VCaP (cell line): Measurements from ENCODE around the gene DOK3.
"Not testable (repeated sequence)": the region's sequence is repeated elsewhere in the genome, so short reads cannot be mapped to it uniquely, and the experiment has no call there.

ENCODE experiments used
- H3K27ac ChIP-seq: fragments of 450-650 bp; 2 replicates; pipeline ENCODE4 v1.5.1; 2017
- CTCF ChIP-seq: fragments of 450-650 bp; conservative IDR thresholded peaks from 2 replicates; pipeline ENCODE4 v1.5.1; 2017; ENCODE audit warnings: mild to moderate bottlenecking, moderate library complexity

The DOK3 gene

GRCh38 chr5:177490311-177490991, 19.2 kb downstream of the DOK3 start:
- no peak overlapping the region for H3K27ac ChIP-seq
- no peak for TF ChIP-seq CTCF

GRCh38 chr5:177489119-177489716, 20.4 kb downstream of the DOK3 start:
- no peak for TF ChIP-seq CTCF
- H3K27ac ChIP-seq: no peak overlapping the region

- peak; percentile 39 for TF ChIP-seq CTCF
- no peak overlapping the region for H3K27ac ChIP-seq
Observed at GRCh38 chr5:177487975-177488374, 21.7 kb downstream of the DOK3 start.

GRCh38 chr5:177487144-177487543, 22.5 kb downstream of the DOK3 start:
- H3K27ac ChIP-seq: no peak overlapping the region
- no peak for TF ChIP-seq CTCF

GRCh38 chr5:177486256-177486655, 23.4 kb downstream of the DOK3 start:
- no peak overlapping the region for H3K27ac ChIP-seq
- TF ChIP-seq CTCF: no peak

- not testable (repeated sequence) for H3K27ac ChIP-seq
Observed at GRCh38 chr5:177485753-177486152, 23.9 kb downstream of the DOK3 start.

GRCh38 chr5:177484902-177485549, 24.6 kb downstream of the DOK3 start:
- TF ChIP-seq CTCF: no peak
- no peak overlapping the region for H3K27ac ChIP-seq
